Fibroblast of lung (primary cell): ENCODE results near the gene LCN6.

ENCODE experiments used
- EZH2 ChIP-seq: IDR thresholded peaks from 2 replicates; pipeline ENCODE4 v1.5.1; 2012; ENCODE audit warnings: low read length, control low read depth, mild to moderate bottlenecking; ENCODE audit errors: missing control alignments
- TF ChIP-seq, protein P1 (sequence below), 2 donors: IDR thresholded peaks in 1 of 2; conservative IDR thresholded peaks in 1 of 2; 1 replicate in 1 of 2; 2 replicates in 1 of 2; pipeline ENCODE4 v1.5.1; 2011 to 2012; ENCODE audit warnings: low read length in 2 of 2, control low read depth in 1 of 2, inconsistent platforms in 1 of 2, low read depth in 1 of 2, mild to moderate bottlenecking in 1 of 2

DNA sequence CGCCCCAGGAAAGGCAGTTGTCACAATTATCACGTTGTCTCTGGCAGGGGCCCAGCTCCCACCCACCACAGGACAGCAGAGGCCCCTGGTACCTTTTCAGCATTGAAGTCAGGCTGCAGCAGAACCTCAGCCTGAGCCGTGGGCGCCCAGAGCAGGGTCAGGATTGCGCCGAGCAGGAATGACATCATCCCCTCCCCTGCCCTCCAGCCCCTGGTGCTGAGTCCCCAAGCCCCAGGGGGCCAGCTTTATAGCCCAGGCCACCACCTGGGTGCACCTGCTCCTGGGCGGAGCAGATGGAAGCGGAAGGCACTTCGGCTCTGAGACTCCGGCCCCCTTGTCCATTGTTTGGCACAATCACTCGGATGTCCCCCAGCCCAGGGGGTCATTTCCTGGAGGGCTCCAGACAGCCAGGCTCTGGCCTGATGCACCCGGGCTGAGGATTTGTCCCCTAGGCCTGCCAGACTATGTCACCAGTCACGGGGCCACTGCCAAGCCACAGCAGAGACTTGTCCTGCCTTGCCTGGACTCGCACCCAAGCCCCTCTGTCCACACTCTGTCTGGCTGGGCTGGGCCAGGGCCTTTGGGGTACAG, 16.1 kb upstream of the LCN6 start, which contains the start of gene LCN15:
- TF ChIP-seq, protein P1, sequence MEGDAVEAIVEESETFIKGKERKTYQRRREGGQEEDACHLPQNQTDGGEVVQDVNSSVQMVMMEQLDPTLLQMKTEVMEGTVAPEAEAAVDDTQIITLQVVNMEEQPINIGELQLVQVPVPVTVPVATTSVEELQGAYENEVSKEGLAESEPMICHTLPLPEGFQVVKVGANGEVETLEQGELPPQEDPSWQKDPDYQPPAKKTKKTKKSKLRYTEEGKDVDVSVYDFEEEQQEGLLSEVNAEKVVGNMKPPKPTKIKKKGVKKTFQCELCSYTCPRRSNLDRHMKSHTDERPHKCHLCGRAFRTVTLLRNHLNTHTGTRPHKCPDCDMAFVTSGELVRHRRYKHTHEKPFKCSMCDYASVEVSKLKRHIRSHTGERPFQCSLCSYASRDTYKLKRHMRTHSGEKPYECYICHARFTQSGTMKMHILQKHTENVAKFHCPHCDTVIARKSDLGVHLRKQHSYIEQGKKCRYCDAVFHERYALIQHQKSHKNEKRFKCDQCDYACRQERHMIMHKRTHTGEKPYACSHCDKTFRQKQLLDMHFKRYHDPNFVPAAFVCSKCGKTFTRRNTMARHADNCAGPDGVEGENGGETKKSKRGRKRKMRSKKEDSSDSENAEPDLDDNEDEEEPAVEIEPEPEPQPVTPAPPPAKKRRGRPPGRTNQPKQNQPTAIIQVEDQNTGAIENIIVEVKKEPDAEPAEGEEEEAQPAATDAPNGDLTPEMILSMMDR (conservative IDR thresholded peaks at IDR 0.05 in 1 of 2, IDR thresholded peaks at IDR 0.05 in 1 of 2; ENCODE audit: low read depth in 1 of 2, low read length in 2 of 2): no peak
- no peak for TF ChIP-seq EZH2
